GM12878 (cell line): ENCODE results near the gene PELO. TPM values are rescaled to one million over a fixed set of nuclear protein-coding genes. Genes with fewer than 3 reads are reported as not detected.

ENCODE experiments used
- ATAC-seq: fragments of 200-7000 bp; cut with Tn5 transposase; 3 replicates; pipeline ENCODE4 v1.9.1; 2020; ENCODE audit warnings: mild to moderate bottlenecking, moderate library complexity
- BruUV-seq: library from RNA; stranded (reverse); fragments of 400-500 nt; replicated peaks from 2 replicates; lab custom pipeline; 2021; lab: Mats Ljungman, UMichigan
- CTCF ChIA-PET: fragments of 300-600 bp; sonication (Branson Sonifier 250); formaldehyde crosslinking; extraction: SDS; loops from one replicate; lab custom pipeline; 2021; ENCODE audit warnings: inconsistent platforms; lab: Yijun Ruan, JAX
- POLR2A ChIA-PET: fragments of 350-600 bp; formaldehyde crosslinking; extraction: SDS; loops from one replicate; lab custom pipeline; 2021; ENCODE audit warnings: inconsistent platforms; lab: Charles Lee
- RAD21 ChIA-PET: fragments of 300-600 bp; sonication (Branson Sonifier 250); formaldehyde crosslinking; loops from one replicate; lab custom pipeline; 2023; ENCODE audit warnings: antibody characterized with exemption; ENCODE audit not compliant: unreplicated experiment; lab: Charles Lee
- SMC1A ChIA-PET: fragments of 300-600 bp; sonication (Branson Sonifier 250); formaldehyde crosslinking; loops from one replicate; lab custom pipeline; 2023; ENCODE audit not compliant: unreplicated experiment, uncharacterized antibody; lab: Charles Lee
- DNase-seq: peaks from one replicate; pipeline ENCODE4 v3.0.0-alpha.2; 2011; ENCODE audit warnings: low read depth, low spot score
- FAIRE-seq: peaks from 3 replicates; lab custom pipeline; 2011; peaks lifted over from hg19 to GRCh38; lab: Jason Lieb, UNC
- H2AFZ ChIP-seq: 2 replicates; pipeline ENCODE4 v1.6.0; 2011; ENCODE audit warnings: low read depth, low read length, control low read depth; ENCODE audit not compliant: control insufficient read depth
- H3K27ac ChIP-seq: 2 replicates; pipeline ENCODE4 v1.5.1; 2011; ENCODE audit warnings: control low read depth; ENCODE audit not compliant: control insufficient read depth, insufficient read depth
- H3K27me3 ChIP-seq, 2 experiments: replicated peaks in 1 of 2; 2 replicates each; pipeline versions ENCODE4 v1.6.0 to v1.6.1; 2011; ENCODE audit warnings: low read length in 1 of 2; ENCODE audit not compliant: control insufficient read depth in 2 of 2, insufficient read depth in 2 of 2
- H3K36me3 ChIP-seq, 2 experiments: 2 replicates each; pipeline ENCODE4 v1.5.1; 2011; ENCODE audit warnings: low read length in 1 of 2; ENCODE audit not compliant: control insufficient read depth in 2 of 2, insufficient read depth in 2 of 2
- H3K4me1 ChIP-seq: 2 replicates; pipeline ENCODE4 v1.6.1; 2011; ENCODE audit warnings: mild to moderate bottlenecking, low read length, moderate library complexity, mixed read lengths; ENCODE audit not compliant: control insufficient read depth, insufficient read depth
- H3K4me2 ChIP-seq: 2 replicates; pipeline ENCODE4 v1.6.0; 2011; ENCODE audit warnings: control low read depth; ENCODE audit not compliant: control insufficient read depth, insufficient read depth
- H3K4me3 ChIP-seq: fragments of 200-600 bp; sonication (generic); 2 replicates; pipeline ENCODE4 v1.5.1; 2016
- H3K79me2 ChIP-seq: 2 replicates; pipeline ENCODE4 v1.6.0; 2011; ENCODE audit warnings: low read length; ENCODE audit not compliant: control insufficient read depth, insufficient read depth
- H3K9ac ChIP-seq: 2 replicates; pipeline ENCODE4 v1.8.0; 2011; ENCODE audit warnings: low read length, control low read depth, mixed read lengths; ENCODE audit not compliant: control insufficient read depth, insufficient read depth
- H3K9me3 ChIP-seq: replicated peaks from 3 replicates; pipeline ENCODE4 v1.5.1; 2011; ENCODE audit warnings: mild to moderate bottlenecking, low read length; ENCODE audit not compliant: control insufficient read depth, insufficient read depth
- H4K20me1 ChIP-seq: 2 replicates; pipeline ENCODE4 v1.6.0; 2011; ENCODE audit not compliant: control insufficient read depth, insufficient read depth
- CREB1 ChIP-seq: IDR thresholded peaks from 2 replicates; pipeline ENCODE4 v1.6.1; 2012; ENCODE audit warnings: low read depth, mild to moderate bottlenecking, inconsistent platforms
- GABPA ChIP-seq: IDR thresholded peaks from 2 replicates; pipeline ENCODE4 v1.6.1; 2014; ENCODE audit warnings: antibody characterized with exemption, low read depth, mild to moderate bottlenecking, inconsistent platforms
- JUNB ChIP-seq: IDR thresholded peaks from 2 replicates; pipeline ENCODE4 v1.6.1; 2016; ENCODE audit warnings: antibody characterized with exemption, mild to moderate bottlenecking
- KAT2A ChIP-seq: conservative IDR thresholded peaks from 2 replicates; pipeline ENCODE4 v1.6.1; 2011; ENCODE audit warnings: low read depth, low read length; ENCODE audit not compliant: control insufficient read depth
- MXI1 ChIP-seq: fragments of 150-350 bp; IDR thresholded peaks from 2 replicates; pipeline ENCODE4 v1.6.1; 2011; ENCODE audit warnings: low read depth, mild to moderate bottlenecking, inconsistent platforms, low read length, improper control_type of control experiment
- MYC ChIP-seq: IDR thresholded peaks from 2 replicates; pipeline ENCODE4 v1.6.1; 2011; ENCODE audit warnings: mild to moderate bottlenecking, low read length, moderate library complexity, inconsistent platforms; ENCODE audit not compliant: insufficient read depth, insufficient replicate concordance, insufficient read length, severe bottlenecking
- NRF1 ChIP-seq: conservative IDR thresholded peaks from 2 replicates; pipeline ENCODE4 v1.6.1; 2011; ENCODE audit warnings: mild to moderate bottlenecking, low read depth, low read length, improper control_type of control experiment
- POLR2AphosphoS2 ChIP-seq: IDR thresholded peaks from 2 replicates; pipeline ENCODE4 v1.6.1; 2011; ENCODE audit warnings: low read depth, mild to moderate bottlenecking, low read length, improper control_type of control experiment, moderate library complexity
- RELA ChIP-seq: fragments of 450-650 bp; IDR thresholded peaks from 2 replicates; pipeline ENCODE4 v1.8.0; 2014; ENCODE audit warnings: borderline replicate concordance; ENCODE audit not compliant: partially characterized antibody
- SMAD1 ChIP-seq: fragments of 450-650 bp; IDR thresholded peaks from 2 replicates; pipeline ENCODE4 v1.6.1; 2018; ENCODE audit warnings: mild to moderate bottlenecking, low read depth; ENCODE audit not compliant: partially characterized antibody
- ZSCAN29 ChIP-seq: fragments of 450-650 bp; IDR thresholded peaks from 2 replicates; pipeline ENCODE4 v1.6.1; 2017; ENCODE audit warnings: mild to moderate bottlenecking, moderate library complexity
- WGBS: methylation state at CpG from one replicate; pipeline ENCODE4 v1.1.6; 2016; ENCODE audit warnings: low lambda C conversion rate; ENCODE audit not compliant: insufficient replicate concordance, insufficient coverage; ENCODE audit errors: missing lambda C conversion rate; 5-methylcytosine and 5-hydroxymethylcytosine counted together
- in situ Hi-C: fragments of 300-500 bp; cut with MboI; formaldehyde crosslinking; loops from 9 replicates; pipeline ENCODE4 v1.14.3; 2018; ENCODE audit warnings: mixed read lengths
- intact Hi-C: fragments of 100-400 bp; cut with micrococcal nuclease; formaldehyde crosslinking; loops from one replicate; pipeline ENCODE4 v1.14.2; 2022; ENCODE audit not compliant: unreplicated experiment
- polyA plus RNA-seq, 11 experiments: library from polyadenylated mRNA; depleted of rRNA in 4 of 11; unstranded in 6 of 11; stranded (reverse) in 5 of 11; fragments of >200 nt; fragmentation: Nextera tagmentation in 4 of 11; fragmentation: Illumina TruSeq in 1 of 11; extraction: Ambion mirVana in 4 of 11; extraction: Trizol in 1 of 11; gene quantifications; 1 replicate in 1 of 11; 2 replicates in 10 of 11; pipeline versions ENCODE4 v1.2.1 to v1.2.3, GENCODE V29; 2011 to 2016; ENCODE audit warnings: inconsistent platforms in 2 of 11, missing spikeins in 2 of 11, low read depth in 1 of 11
- total RNA-seq, 4 experiments: library from RNA; depleted of rRNA in 3 of 4; stranded (reverse); fragments of >200 nt in 3 of 4; fragmentation: Illumina TruSeq in 1 of 4; extraction: Trizol in 1 of 4; gene quantifications; 2 replicates each; pipeline versions ENCODE4 v1.2.1 to v1.2.3, GENCODE V29; 2013 to 2021
- TF ChIP-seq, protein P1 (sequence below): fragments of 450-650 bp; IDR thresholded peaks from 2 replicates; pipeline ENCODE4 v1.6.1; 2014; ENCODE audit warnings: mild to moderate bottlenecking
- TF ChIP-seq, protein P2 (sequence below): fragments of 450-650 bp; IDR thresholded peaks from 2 replicates; pipeline ENCODE4 v1.6.1; 2016; ENCODE audit warnings: mild to moderate bottlenecking

The PELO gene
- total and polyA plus RNA-seq, 10 of the 15 experiments (the other 5 are each of a cell fraction or from before 2014, with no cell fraction given), result 5.6 to 11.9 (median 8.7) TPM

DNA sequence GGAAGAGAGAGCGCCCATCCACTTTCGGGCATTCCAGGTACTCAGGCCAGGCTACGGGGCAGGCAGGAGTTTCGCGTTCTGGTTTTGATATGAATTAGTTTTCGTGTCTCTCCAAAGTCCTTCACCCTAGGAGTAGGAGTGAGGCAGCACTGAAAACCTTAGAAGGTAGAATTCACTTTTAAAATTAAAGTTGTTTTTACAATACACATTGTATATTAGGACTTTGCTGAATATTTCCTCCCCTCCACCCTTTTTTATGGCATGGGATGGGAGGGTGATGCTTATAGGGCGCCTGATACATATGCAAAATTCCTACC is 747 bp downstream of the PELO start:
- CTCF ChIA-PET, result interaction anchor here (0.6 to 1.7 kb wide), 3 partner anchors 34 to 129 kb away, joined by 3 to 5 read pairs (median 3); no protein-coding TSS in a partner anchor
- 29% methylated on average over 6 of the region's 7 CpGs for WGBS
- TF ChIP-seq KAT2A (no peak), JUNB (no peak), MYC (no peak), MXI1 (no peak), NRF1 (no peak), GABPA (no peak), ZSCAN29 (no peak), SMAD1 (no peak), CREB1 (no peak), POLR2AphosphoS2 (no peak), RELA (no peak)
- TF ChIP-seq, protein P1, sequence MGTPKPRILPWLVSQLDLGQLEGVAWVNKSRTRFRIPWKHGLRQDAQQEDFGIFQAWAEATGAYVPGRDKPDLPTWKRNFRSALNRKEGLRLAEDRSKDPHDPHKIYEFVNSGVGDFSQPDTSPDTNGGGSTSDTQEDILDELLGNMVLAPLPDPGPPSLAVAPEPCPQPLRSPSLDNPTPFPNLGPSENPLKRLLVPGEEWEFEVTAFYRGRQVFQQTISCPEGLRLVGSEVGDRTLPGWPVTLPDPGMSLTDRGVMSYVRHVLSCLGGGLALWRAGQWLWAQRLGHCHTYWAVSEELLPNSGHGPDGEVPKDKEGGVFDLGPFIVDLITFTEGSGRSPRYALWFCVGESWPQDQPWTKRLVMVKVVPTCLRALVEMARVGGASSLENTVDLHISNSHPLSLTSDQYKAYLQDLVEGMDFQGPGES, result no peak
- TF ChIP-seq, protein P2, sequence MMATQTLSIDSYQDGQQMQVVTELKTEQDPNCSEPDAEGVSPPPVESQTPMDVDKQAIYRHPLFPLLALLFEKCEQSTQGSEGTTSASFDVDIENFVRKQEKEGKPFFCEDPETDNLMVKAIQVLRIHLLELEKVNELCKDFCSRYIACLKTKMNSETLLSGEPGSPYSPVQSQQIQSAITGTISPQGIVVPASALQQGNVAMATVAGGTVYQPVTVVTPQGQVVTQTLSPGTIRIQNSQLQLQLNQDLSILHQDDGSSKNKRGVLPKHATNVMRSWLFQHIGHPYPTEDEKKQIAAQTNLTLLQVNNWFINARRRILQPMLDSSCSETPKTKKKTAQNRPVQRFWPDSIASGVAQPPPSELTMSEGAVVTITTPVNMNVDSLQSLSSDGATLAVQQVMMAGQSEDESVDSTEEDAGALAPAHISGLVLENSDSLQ, result no peak

More for the DNA sequence above, 747 bp downstream of the PELO start:
- Histone ChIP-seq H3K4me3 (peak overlapping the region; percentile 76; the same call in 1 of the 2 replicates), H3K4me2 (peak overlapping the region; percentile 96), H3K79me2 (no peaks in the 10 kb centered on the region), H3K27ac (no peak overlapping the region), H3K9ac (no peak overlapping the region), H3K9me3 (no peaks in the 10 kb centered on the region), H3K4me1 (no peaks in the 10 kb centered on the region; the same call in 1 of the 2 replicates), H3K36me3 (no peaks in the 10 kb centered on the region), H2AFZ (no peak overlapping the region), H3K27me3 (peaks cover 7 to 11% of the 10 kb centered on the region in 2 experiments; a peak in 3 of 4 replicates), H4K20me1 (no peaks in the 10 kb centered on the region)
- ChIA-PET POLR2A (interaction anchor here (2.1 kb wide), 1 partner anchor 11 kb away, joined by 8 read pairs; no protein-coding TSS in a partner anchor), SMC1A (interaction anchor here (0.8 to 3.5 kb wide), 3 partner anchors 10 to 13 kb away, joined by 3 to 9 read pairs (median 4); no protein-coding TSS in a partner anchor), RAD21 (interaction anchor here (1.0 kb wide), 1 partner anchor 11 kb away, joined by 6 read pairs; no protein-coding TSS in a partner anchor)
- in situ Hi-C loops, result no loop called here
- no peak for ATAC-seq
- no peak for FAIRE-seq
- intact Hi-C loops, result loop anchor here (5.0 kb wide), 1 partner anchor 309 kb away; no protein-coding TSS in a partner anchor
- no TSS peak for BruUV-seq
- no peak for DNase-seq
